ENCODE data around the gene SEC14L3. TPM values are rescaled to one million over a fixed set of nuclear protein-coding genes. Genes with fewer than 3 reads are reported as not detected.

The SEC14L3 gene
- total and polyA plus RNA-seq, 2 of the 13 experiments (the other 11 are each of a cell fraction or from before 2014, with no cell fraction given), result not detected

DNA sequence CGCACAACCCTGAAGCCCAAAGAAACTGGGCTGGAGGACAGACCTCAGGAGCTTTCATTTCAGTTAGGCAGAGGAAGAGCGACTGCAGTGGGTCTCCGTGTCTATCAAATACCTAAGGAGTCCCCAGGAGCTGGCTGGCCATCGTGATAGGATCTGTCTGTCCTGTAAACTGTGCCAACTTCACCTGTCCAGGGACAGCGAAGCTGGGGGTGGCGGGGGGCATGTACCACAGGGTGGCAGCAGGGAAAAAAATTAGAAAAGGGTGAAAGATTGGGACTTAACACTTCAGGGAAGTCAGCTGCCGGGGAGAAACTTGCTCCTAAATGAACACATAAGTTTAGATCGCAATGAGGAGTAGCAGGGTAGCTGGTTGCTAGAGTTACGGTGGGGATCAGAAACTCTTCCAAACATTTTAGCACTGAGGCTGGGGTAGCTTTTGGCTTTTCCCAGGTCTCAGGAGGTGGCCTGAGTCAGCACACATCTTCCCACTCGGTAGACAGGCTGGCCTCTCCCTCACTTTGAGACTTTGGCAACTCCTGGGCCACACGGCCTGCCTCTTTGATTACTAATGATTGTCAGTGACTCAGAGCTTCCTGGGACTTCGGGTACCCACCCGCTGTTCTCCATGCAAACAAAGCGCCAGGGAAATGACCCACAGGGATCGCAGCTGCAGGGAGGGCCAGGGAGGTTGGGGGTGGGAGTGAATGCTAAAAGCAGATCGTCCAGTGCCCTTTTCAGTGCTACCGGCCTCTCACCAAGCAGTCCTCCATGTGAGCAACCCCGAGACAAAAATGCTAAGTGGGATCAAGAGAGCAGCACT is 49.1 kb downstream of the SEC14L3 start (continued):
- TF ChIP-seq, protein P1, sequence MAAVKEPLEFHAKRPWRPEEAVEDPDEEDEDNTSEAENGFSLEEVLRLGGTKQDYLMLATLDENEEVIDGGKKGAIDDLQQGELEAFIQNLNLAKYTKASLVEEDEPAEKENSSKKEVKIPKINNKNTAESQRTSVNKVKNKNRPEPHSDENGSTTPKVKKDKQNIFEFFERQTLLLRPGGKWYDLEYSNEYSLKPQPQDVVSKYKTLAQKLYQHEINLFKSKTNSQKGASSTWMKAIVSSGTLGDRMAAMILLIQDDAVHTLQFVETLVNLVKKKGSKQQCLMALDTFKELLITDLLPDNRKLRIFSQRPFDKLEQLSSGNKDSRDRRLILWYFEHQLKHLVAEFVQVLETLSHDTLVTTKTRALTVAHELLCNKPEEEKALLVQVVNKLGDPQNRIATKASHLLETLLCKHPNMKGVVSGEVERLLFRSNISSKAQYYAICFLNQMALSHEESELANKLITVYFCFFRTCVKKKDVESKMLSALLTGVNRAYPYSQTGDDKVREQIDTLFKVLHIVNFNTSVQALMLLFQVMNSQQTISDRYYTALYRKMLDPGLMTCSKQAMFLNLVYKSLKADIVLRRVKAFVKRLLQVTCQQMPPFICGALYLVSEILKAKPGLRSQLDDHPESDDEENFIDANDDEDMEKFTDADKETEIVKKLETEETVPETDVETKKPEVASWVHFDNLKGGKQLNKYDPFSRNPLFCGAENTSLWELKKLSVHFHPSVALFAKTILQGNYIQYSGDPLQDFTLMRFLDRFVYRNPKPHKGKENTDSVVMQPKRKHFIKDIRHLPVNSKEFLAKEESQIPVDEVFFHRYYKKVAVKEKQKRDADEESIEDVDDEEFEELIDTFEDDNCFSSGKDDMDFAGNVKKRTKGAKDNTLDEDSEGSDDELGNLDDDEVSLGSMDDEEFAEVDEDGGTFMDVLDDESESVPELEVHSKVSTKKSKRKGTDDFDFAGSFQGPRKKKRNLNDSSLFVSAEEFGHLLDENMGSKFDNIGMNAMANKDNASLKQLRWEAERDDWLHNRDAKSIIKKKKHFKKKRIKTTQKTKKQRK (IDR thresholded peaks at IDR 0.05; ENCODE audit: low read length), result no peak
- TF ChIP-seq ZNF530 (CRISPR knock-in tag; IDR thresholded peaks at IDR 0.05; ENCODE audit: low read depth), result no peak
- no peak for TF ChIP-seq MED13 (CRISPR knock-in tag; IDR thresholded peaks at IDR 0.05)
- TF ChIP-seq, protein P2, sequence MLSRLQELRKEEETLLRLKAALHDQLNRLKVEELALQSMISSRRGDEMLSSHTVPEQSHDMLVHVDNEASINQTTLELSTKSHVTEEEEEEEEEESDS (CRISPR knock-in tag; IDR thresholded peaks at IDR 0.05; ENCODE audit: borderline replicate concordance), result no peak
- no peak for TF ChIP-seq KLF11 (CRISPR knock-in tag; IDR thresholded peaks at IDR 0.05)
- TF ChIP-seq SYNCRIP (IDR thresholded peaks at IDR 0.05; ENCODE audit: insufficient read depth, low read depth, low read length), result no peak
- TF ChIP-seq HOXA5 (CRISPR knock-in tag; IDR thresholded peaks at IDR 0.05), result no peak
- TF ChIP-seq, protein P3, sequence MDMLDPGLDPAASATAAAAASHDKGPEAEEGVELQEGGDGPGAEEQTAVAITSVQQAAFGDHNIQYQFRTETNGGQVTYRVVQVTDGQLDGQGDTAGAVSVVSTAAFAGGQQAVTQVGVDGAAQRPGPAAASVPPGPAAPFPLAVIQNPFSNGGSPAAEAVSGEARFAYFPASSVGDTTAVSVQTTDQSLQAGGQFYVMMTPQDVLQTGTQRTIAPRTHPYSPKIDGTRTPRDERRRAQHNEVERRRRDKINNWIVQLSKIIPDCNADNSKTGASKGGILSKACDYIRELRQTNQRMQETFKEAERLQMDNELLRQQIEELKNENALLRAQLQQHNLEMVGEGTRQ (IDR thresholded peaks at IDR 0.05; ENCODE audit: low read depth, low read length), result no peak
- TF ChIP-seq, protein P3 (CRISPR knock-in tag; IDR thresholded peaks at IDR 0.05; ENCODE audit: borderline replicate concordance), result no peak
- TF ChIP-seq, protein P4, sequence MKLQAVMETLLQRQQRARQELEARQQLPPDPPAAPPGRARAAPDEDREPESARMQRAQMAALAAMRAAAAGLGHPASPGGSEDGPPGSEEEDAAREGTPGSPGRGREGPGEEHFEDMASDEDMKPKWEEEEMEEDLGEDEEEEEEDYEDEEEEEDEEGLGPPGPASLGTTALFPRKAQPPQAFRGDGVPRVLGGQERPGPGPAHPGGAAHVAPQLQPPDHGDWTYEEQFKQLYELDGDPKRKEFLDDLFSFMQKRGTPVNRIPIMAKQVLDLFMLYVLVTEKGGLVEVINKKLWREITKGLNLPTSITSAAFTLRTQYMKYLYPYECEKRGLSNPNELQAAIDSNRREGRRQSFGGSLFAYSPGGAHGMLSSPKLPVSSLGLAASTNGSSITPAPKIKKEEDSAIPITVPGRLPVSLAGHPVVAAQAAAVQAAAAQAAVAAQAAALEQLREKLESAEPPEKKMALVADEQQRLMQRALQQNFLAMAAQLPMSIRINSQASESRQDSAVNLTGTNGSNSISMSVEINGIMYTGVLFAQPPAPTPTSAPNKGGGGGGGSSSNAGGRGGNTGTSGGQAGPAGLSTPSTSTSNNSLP (IDR thresholded peaks at IDR 0.05; ENCODE audit: low read depth, low read length), result no peak
- no peak for TF ChIP-seq ZNF563 (CRISPR knock-in tag; IDR thresholded peaks at IDR 0.05)
- TF ChIP-seq RBM22 (optimal IDR thresholded peaks at IDR 0.05; ENCODE audit: low read length), result no peak
- no peak for TF ChIP-seq ZNF160 (CRISPR knock-in tag; IDR thresholded peaks at IDR 0.05)
- no peak for TF ChIP-seq ZNF101 (CRISPR knock-in tag; IDR thresholded peaks at IDR 0.05; ENCODE audit: borderline replicate concordance, low read depth)
- no peak for TF ChIP-seq ZNF17 (CRISPR knock-in tag; IDR thresholded peaks at IDR 0.05)
- TF ChIP-seq NKX3-1 (CRISPR knock-in tag; IDR thresholded peaks at IDR 0.05), result no peak
- TF ChIP-seq ZNF549 (CRISPR knock-in tag; IDR thresholded peaks at IDR 0.05), result no peak
- TF ChIP-seq HCFC1 (IDR thresholded peaks at IDR 0.05; ENCODE audit: low read depth, low read length), result no peak
- TF ChIP-seq ZNF264 (CRISPR knock-in tag; IDR thresholded peaks at IDR 0.05), result no peak
- no peak for TF ChIP-seq AKAP8 (CRISPR knock-in tag; IDR thresholded peaks at IDR 0.05)
- no peak for TF ChIP-seq SNRNP70 (IDR thresholded peaks at IDR 0.05; ENCODE audit: low read depth, low read length)
- TF ChIP-seq ZNF589 (CRISPR knock-in tag; conservative IDR thresholded peaks at IDR 0.05), result no peak; the same call in 1 of the 2 replicates
- peak; percentile 16; the same call in 1 of the 2 replicates for TF ChIP-seq MAFF (IDR thresholded peaks at IDR 0.05; ENCODE audit: low read depth, low read length)
- no peak for TF ChIP-seq RARG (CRISPR knock-in tag; IDR thresholded peaks at IDR 0.05; ENCODE audit: low read depth)

All from HepG2 (cell line).